ENCODE measurements around the gene IDH3B. TPM values are rescaled to one million over a fixed set of nuclear protein-coding genes. Genes with fewer than 3 reads are reported as not detected.
"Not testable (repeated sequence)": the region's sequence is repeated elsewhere in the genome, so short reads cannot be mapped to it uniquely, and the experiment has no call there.

The IDH3B gene
- total RNA-seq, 1 donor from 2014 or later: 101 TPM

GRCh38 chr20:2696646-2697045 is 32.6 kb upstream of the IDH3B start:
- Mint-ChIP-seq H3K27me3 (peaks cover 65% of the 10 kb centered on the region), H3K27ac (no peak overlapping the region), H3K9me3 (no peaks in the 10 kb centered on the region), H3K36me3 (no peaks in the 10 kb centered on the region), H3K4me1 (ENCODE audit: unreplicated experiment) (peaks cover 13% of the 10 kb centered on the region), H3K4me3 (no peak overlapping the region)
- peak; percentile 60 for DNase-seq (ENCODE audit: extremely low spot score, unreplicated experiment)
- TF ChIP-seq CTCF (conservative IDR thresholded peaks at IDR 0.05): no peak

- DNase-seq (ENCODE audit: extremely low spot score, unreplicated experiment); H3K27ac Mint-ChIP-seq; H3K36me3 Mint-ChIP-seq; H3K9me3 Mint-ChIP-seq: not testable (repeated sequence)
- H3K4me1 Mint-ChIP-seq (ENCODE audit: unreplicated experiment): peaks cover 16% of the 10 kb centered on the region
- peak overlapping the region; percentile 73 for H3K4me3 Mint-ChIP-seq
- peaks cover 67% of the 10 kb centered on the region for H3K27me3 Mint-ChIP-seq
Measured at GRCh38 chr20:2695984-2696525, 32.0 kb upstream of the IDH3B start.

- peak; percentile 51 for DNase-seq (ENCODE audit: extremely low spot score, unreplicated experiment)
- Mint-ChIP-seq H3K27ac (no peak overlapping the region), H3K4me3 (peak overlapping the region; percentile 73), H3K36me3 (no peaks in the 10 kb centered on the region), H3K9me3 (no peaks in the 10 kb centered on the region), H3K27me3 (peaks cover 67% of the 10 kb centered on the region), H3K4me1 (ENCODE audit: unreplicated experiment) (peaks cover 16% of the 10 kb centered on the region)
- no peak for TF ChIP-seq CTCF (conservative IDR thresholded peaks at IDR 0.05)
Measured at GRCh38 chr20:2695206-2695983, 31.4 kb upstream of the IDH3B start.

- TF ChIP-seq CTCF (conservative IDR thresholded peaks at IDR 0.05): no peak
- Mint-ChIP-seq H3K27me3 (peaks cover 70% of the 10 kb centered on the region), H3K27ac (no peak overlapping the region), H3K36me3 (no peaks in the 10 kb centered on the region), H3K4me3 (peak overlapping the region; percentile 63), H3K4me1 (ENCODE audit: unreplicated experiment) (peaks cover 16% of the 10 kb centered on the region), H3K9me3 (no peaks in the 10 kb centered on the region)
- DNase-seq (ENCODE audit: extremely low spot score, unreplicated experiment): peak; percentile 58
Measured at GRCh38 chr20:2694519-2694918, 30.5 kb upstream of the IDH3B start.

- Mint-ChIP-seq H3K27me3 (peaks cover 71% of the 10 kb centered on the region), H3K4me3 (peak overlapping the region; percentile 36), H3K4me1 (ENCODE audit: unreplicated experiment) (peaks cover 16% of the 10 kb centered on the region), H3K27ac (no peak overlapping the region), H3K9me3 (no peaks in the 10 kb centered on the region), H3K36me3 (no peaks in the 10 kb centered on the region)
- TF ChIP-seq CTCF (conservative IDR thresholded peaks at IDR 0.05): no peak
- peak; percentile 64 for DNase-seq (ENCODE audit: extremely low spot score, unreplicated experiment)
Measured at GRCh38 chr20:2694008-2694471, 30.0 kb upstream of the IDH3B start.

- Mint-ChIP-seq H3K9me3 (no peaks in the 10 kb centered on the region), H3K27me3 (peaks cover 71% of the 10 kb centered on the region), H3K4me3 (peak overlapping the region; percentile 36), H3K36me3 (no peaks in the 10 kb centered on the region), H3K4me1 (ENCODE audit: unreplicated experiment) (peaks cover 16% of the 10 kb centered on the region), H3K27ac (no peak overlapping the region)
- DNase-seq (ENCODE audit: extremely low spot score, unreplicated experiment): no peak
- TF ChIP-seq CTCF (conservative IDR thresholded peaks at IDR 0.05): no peak
Measured at GRCh38 chr20:2693286-2694007, 29.4 kb upstream of the IDH3B start.
